Kidney epithelial cell (primary cell): ENCODE results near the gene B4GALT3. TPM values are rescaled to one million over a fixed set of nuclear protein-coding genes. Genes with fewer than 3 reads are reported as not detected.

Source experiments
- DNase-seq: peaks from one replicate; pipeline ENCODE4 v3.0.0-alpha.2; 2010; ENCODE audit warnings: low read depth
- H3K27me3 ChIP-seq: 2 replicates; pipeline ENCODE4 v1.6.0; 2011; ENCODE audit warnings: low read length; ENCODE audit not compliant: control insufficient read depth, insufficient read depth
- H3K36me3 ChIP-seq: 2 replicates; pipeline ENCODE4 v1.5.1; 2011; ENCODE audit warnings: low read length; ENCODE audit not compliant: control insufficient read depth, insufficient read depth
- H3K4me3 ChIP-seq: 2 replicates; pipeline ENCODE4 v1.5.1; 2011; ENCODE audit warnings: low read depth, mild to moderate bottlenecking, control low read depth, low read length
- total RNA-seq: library from RNA; depleted of rRNA; stranded (reverse); fragments of >200 nt; gene quantifications from 2 replicates; pipeline ENCODE4 v1.2.3, GENCODE V29; 2015
- TF ChIP-seq, protein P1 (sequence below): IDR thresholded peaks from 2 replicates; pipeline ENCODE4 v1.5.1; 2011; ENCODE audit warnings: mild to moderate bottlenecking, moderate library complexity, low read length, control low read depth, inconsistent platforms; ENCODE audit not compliant: insufficient read depth, poor library complexity, severe bottlenecking

Gene B4GALT3
- total RNA-seq, 1 donor from 2014 or later: 45.7 TPM

DNA sequence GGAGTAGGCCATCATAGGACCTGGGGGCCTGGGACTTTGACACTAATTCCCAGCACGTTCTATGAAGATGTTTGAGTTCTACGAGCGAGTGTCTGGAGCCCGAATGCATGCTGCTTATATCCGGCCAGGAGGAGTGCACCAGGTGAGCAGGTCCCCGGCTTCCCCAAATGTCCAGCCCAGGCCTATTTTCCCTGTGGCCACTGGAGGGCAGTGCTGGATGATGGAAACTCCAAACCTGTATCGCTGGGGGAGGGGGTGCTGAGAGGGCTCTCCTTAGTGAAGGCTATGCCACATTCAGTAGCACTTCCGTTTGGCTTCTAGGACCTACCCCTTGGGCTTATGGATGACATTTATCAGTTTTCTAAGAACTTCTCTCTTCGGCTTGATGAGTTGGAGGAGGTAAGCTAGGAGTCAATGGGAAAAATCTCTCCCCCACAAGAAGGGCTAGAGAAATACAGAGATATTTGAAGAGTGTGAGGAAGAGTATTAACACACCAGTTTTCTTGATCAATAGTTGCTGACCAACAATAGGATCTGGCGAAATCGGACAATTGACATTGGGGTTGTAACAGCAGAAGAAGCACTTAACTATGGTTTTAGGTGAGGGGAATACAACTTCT, 32.6 kb upstream of the B4GALT3 start:
- peaks cover 4% of the 10 kb centered on the region for H3K36me3 ChIP-seq
- H3K4me3 ChIP-seq: no peak overlapping the region
- no peaks in the 10 kb centered on the region for H3K27me3 ChIP-seq
- no peak for DNase-seq
- TF ChIP-seq, protein P1, sequence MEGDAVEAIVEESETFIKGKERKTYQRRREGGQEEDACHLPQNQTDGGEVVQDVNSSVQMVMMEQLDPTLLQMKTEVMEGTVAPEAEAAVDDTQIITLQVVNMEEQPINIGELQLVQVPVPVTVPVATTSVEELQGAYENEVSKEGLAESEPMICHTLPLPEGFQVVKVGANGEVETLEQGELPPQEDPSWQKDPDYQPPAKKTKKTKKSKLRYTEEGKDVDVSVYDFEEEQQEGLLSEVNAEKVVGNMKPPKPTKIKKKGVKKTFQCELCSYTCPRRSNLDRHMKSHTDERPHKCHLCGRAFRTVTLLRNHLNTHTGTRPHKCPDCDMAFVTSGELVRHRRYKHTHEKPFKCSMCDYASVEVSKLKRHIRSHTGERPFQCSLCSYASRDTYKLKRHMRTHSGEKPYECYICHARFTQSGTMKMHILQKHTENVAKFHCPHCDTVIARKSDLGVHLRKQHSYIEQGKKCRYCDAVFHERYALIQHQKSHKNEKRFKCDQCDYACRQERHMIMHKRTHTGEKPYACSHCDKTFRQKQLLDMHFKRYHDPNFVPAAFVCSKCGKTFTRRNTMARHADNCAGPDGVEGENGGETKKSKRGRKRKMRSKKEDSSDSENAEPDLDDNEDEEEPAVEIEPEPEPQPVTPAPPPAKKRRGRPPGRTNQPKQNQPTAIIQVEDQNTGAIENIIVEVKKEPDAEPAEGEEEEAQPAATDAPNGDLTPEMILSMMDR: peak; percentile 95

DNA sequence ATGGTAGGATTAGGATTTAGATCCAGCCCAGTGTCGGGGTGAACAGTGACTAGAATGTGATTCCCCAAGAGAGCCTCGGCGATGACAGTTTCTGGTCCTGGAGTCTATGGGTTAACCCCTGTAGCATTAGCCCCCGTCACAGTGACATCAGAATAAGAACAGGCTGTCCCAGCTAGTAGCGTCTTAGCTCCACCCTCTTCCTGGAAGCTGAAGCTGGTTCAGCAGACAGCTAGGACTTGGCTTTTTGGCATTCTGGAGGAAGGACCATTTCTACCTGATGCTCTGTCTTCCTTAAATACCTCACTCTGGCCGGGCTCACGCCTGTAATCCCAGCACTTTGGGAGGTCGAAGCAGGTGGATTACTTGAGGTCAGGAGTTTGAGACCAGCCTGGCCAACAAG, 29.9 kb upstream of the B4GALT3 start:
- DNase-seq: no peak
- Histone ChIP-seq H3K4me3 (no peak overlapping the region), H3K27me3 (no peaks in the 10 kb centered on the region), H3K36me3 (peaks cover 4% of the 10 kb centered on the region)
- TF ChIP-seq, protein P1: no peak

DNA sequence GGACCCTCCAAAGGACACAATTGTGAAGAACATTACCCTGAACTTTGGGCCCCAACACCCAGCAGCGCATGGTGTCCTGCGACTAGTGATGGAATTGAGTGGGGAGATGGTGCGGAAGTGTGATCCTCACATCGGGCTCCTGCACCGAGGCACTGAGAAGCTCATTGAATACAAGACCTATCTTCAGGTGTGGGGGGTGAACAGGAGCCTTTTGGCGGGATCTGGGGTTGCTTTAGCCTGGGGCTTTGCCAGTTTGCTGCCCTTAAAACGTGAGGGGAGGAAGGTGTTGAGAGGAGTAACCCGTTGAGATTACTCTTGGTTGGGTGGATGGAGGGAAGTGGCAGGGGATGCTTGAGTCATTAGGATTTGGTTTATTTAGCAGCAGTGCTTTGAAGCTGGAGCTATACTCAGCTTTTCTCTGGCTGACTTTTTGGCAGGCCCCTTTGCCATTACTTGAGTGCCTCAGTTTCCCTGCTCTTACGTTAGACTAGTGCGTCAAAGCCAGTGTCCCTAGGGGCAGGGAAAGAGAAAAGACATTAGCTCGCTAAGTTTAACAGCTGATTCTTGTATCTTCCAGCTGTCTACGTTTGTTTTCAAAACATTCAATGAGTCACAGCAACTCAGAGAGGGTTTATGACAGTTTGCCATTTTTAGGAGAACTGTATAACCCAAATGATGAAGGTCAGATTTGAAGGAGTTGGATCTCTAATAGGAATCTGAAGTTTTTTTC, 29.3 kb upstream of the B4GALT3 start:
- Histone ChIP-seq H3K36me3 (peaks cover 4% of the 10 kb centered on the region), H3K27me3 (no peaks in the 10 kb centered on the region), H3K4me3 (no peak overlapping the region)
- TF ChIP-seq, protein P1: no peak
- no peak for DNase-seq

GRCh38 chr1:161201836-161202712, 24.8 kb upstream of the B4GALT3 start, which contains the start of gene NDUFS2:
Gene NDUFS2, plus strand, starts transcription at chr1:161202367. Its CDS starts 19 bp downstream, at chr1:161202386.
- peaks cover under 1% of the 10 kb centered on the region for H3K36me3 ChIP-seq
- H3K4me3 ChIP-seq: peak within 1 kb of the TSS; percentile 93
- DNase-seq: peak; percentile 97
- TF ChIP-seq, protein P1: peak; percentile 45
- peaks cover 3% of the 10 kb centered on the region for H3K27me3 ChIP-seq

- TF ChIP-seq, protein P1: no peak
- no peak for DNase-seq
- no peak overlapping the region for H3K4me3 ChIP-seq
These were observed 23.9 kb upstream of the B4GALT3 start for GRCh38 chr1:161200992-161201835.

More at GRCh38 chr1:161200992-161201835, 23.9 kb upstream of the B4GALT3 start:
- Histone ChIP-seq H3K36me3 (no peaks in the 10 kb centered on the region), H3K27me3 (peaks cover 3% of the 10 kb centered on the region)
